ENCODE data around the gene LRRC14B.

Gene LRRC14B

GRCh38 chr5:191036-191948 lies at the start of gene LRRC14B:
Gene LRRC14B, plus strand, starts transcription at chr5:191495. Its CDS starts 44 bp downstream, at chr5:191539.
- DNase-seq (ENCODE audit: low read depth in 2 of 2), result no peak

- DNase-seq (ENCODE audit: low read depth in 2 of 2), result no peak
Measured at GRCh38 chr5:141761-142160, 49.5 kb upstream of the LRRC14B start.

GRCh38 chr5:142246-142810 lies 49.0 kb upstream of the LRRC14B start:
- DNase-seq (ENCODE audit: low read depth in 2 of 2), result no peak

- DNase-seq (ENCODE audit: low read depth in 2 of 2), result no peak
Measured at GRCh38 chr5:143041-143440, 48.3 kb upstream of the LRRC14B start.

- DNase-seq (ENCODE audit: low read depth in 2 of 2), result no peak
Measured at GRCh38 chr5:144941-145340, 46.4 kb upstream of the LRRC14B start.

GRCh38 chr5:145585-146323 lies 45.5 kb upstream of the LRRC14B start:
- DNase-seq (ENCODE audit: low read depth in 2 of 2), result no peak

GRCh38 chr5:147751-148150 lies 43.5 kb upstream of the LRRC14B start:
- DNase-seq (ENCODE audit: low read depth in 2 of 2), result no peak

GRCh38 chr5:149745-150485 lies 41.4 kb upstream of the LRRC14B start:
- DNase-seq (ENCODE audit: low read depth in 2 of 2), result no peak

- no peak for DNase-seq (ENCODE audit: low read depth in 2 of 2)
Measured at GRCh38 chr5:150746-151145, 40.5 kb upstream of the LRRC14B start.

- DNase-seq (ENCODE audit: low read depth in 2 of 2), result no peak
Measured at GRCh38 chr5:152077-152476, 39.2 kb upstream of the LRRC14B start.

- no peak for DNase-seq (ENCODE audit: low read depth in 2 of 2)
Measured at GRCh38 chr5:153256-153655, 38.0 kb upstream of the LRRC14B start.

- no peak for DNase-seq (ENCODE audit: low read depth in 2 of 2)
Measured at GRCh38 chr5:154236-154635, 37.1 kb upstream of the LRRC14B start.

GRCh38 chr5:154826-155225 lies 36.5 kb upstream of the LRRC14B start:
- no peak for DNase-seq (ENCODE audit: low read depth in 2 of 2)

GRCh38 chr5:155651-156410 lies 35.5 kb upstream of the LRRC14B start:
- no peak for DNase-seq (ENCODE audit: low read depth in 2 of 2)

- no peak for DNase-seq (ENCODE audit: low read depth in 2 of 2)
Measured at GRCh38 chr5:156411-157072, 34.8 kb upstream of the LRRC14B start.

GRCh38 chr5:157126-157715 lies 34.1 kb upstream of the LRRC14B start:
- no peak for DNase-seq (ENCODE audit: low read depth in 2 of 2)

- no peak for DNase-seq (ENCODE audit: low read depth in 2 of 2)
Measured at GRCh38 chr5:157801-158200, 33.5 kb upstream of the LRRC14B start.

GRCh38 chr5:158807-159447 lies 32.4 kb upstream of the LRRC14B start:
- no peak for DNase-seq (ENCODE audit: low read depth in 2 of 2)

- no peak for DNase-seq (ENCODE audit: low read depth in 2 of 2)
Measured at GRCh38 chr5:159448-160172, 31.7 kb upstream of the LRRC14B start.
